GM12878 (cell line): ENCODE measurements around the gene MRTFA. TPM values are rescaled to one million over a fixed set of nuclear protein-coding genes. Genes with fewer than 3 reads are reported as not detected.

Experiments
- ATAC-seq: fragments of 200-7000 bp; cut with Tn5 transposase; 3 replicates; pipeline ENCODE4 v1.9.1; 2020; ENCODE audit warnings: mild to moderate bottlenecking, moderate library complexity
- BruUV-seq: library from RNA; stranded (reverse); fragments of 400-500 nt; replicated peaks from 2 replicates; lab custom pipeline; 2021; lab: Mats Ljungman, UMichigan
- CTCF ChIA-PET: fragments of 300-600 bp; sonication (Branson Sonifier 250); formaldehyde crosslinking; extraction: SDS; loops from one replicate; lab custom pipeline; 2021; ENCODE audit warnings: inconsistent platforms; lab: Yijun Ruan, JAX
- POLR2A ChIA-PET: fragments of 350-600 bp; formaldehyde crosslinking; extraction: SDS; loops from one replicate; lab custom pipeline; 2021; ENCODE audit warnings: inconsistent platforms; lab: Charles Lee
- RAD21 ChIA-PET: fragments of 300-600 bp; sonication (Branson Sonifier 250); formaldehyde crosslinking; loops from one replicate; lab custom pipeline; 2023; ENCODE audit warnings: antibody characterized with exemption; ENCODE audit not compliant: unreplicated experiment; lab: Charles Lee
- SMC1A ChIA-PET: fragments of 300-600 bp; sonication (Branson Sonifier 250); formaldehyde crosslinking; loops from one replicate; lab custom pipeline; 2023; ENCODE audit not compliant: unreplicated experiment, uncharacterized antibody; lab: Charles Lee
- DNase-seq: peaks from one replicate; pipeline ENCODE4 v3.0.0-alpha.2; 2011; ENCODE audit warnings: low read depth, low spot score
- FAIRE-seq: peaks from 3 replicates; lab custom pipeline; 2011; peaks lifted over from hg19 to GRCh38; lab: Jason Lieb, UNC
- H2AFZ ChIP-seq: 2 replicates; pipeline ENCODE4 v1.6.0; 2011; ENCODE audit warnings: low read depth, low read length, control low read depth; ENCODE audit not compliant: control insufficient read depth
- H3K27ac ChIP-seq: 2 replicates; pipeline ENCODE4 v1.5.1; 2011; ENCODE audit warnings: control low read depth; ENCODE audit not compliant: control insufficient read depth, insufficient read depth
- H3K27me3 ChIP-seq, 2 experiments: replicated peaks in 1 of 2; 2 replicates each; pipeline versions ENCODE4 v1.6.0 to v1.6.1; 2011; ENCODE audit warnings: low read length in 1 of 2; ENCODE audit not compliant: control insufficient read depth in 2 of 2, insufficient read depth in 2 of 2
- H3K36me3 ChIP-seq, 2 experiments: 2 replicates each; pipeline ENCODE4 v1.5.1; 2011; ENCODE audit warnings: low read length in 1 of 2; ENCODE audit not compliant: control insufficient read depth in 2 of 2, insufficient read depth in 2 of 2
- H3K4me1 ChIP-seq: 2 replicates; pipeline ENCODE4 v1.6.1; 2011; ENCODE audit warnings: mild to moderate bottlenecking, low read length, moderate library complexity, mixed read lengths; ENCODE audit not compliant: control insufficient read depth, insufficient read depth
- H3K4me2 ChIP-seq: 2 replicates; pipeline ENCODE4 v1.6.0; 2011; ENCODE audit warnings: control low read depth; ENCODE audit not compliant: control insufficient read depth, insufficient read depth
- H3K4me3 ChIP-seq: fragments of 200-600 bp; sonication (generic); 2 replicates; pipeline ENCODE4 v1.5.1; 2016
- H3K79me2 ChIP-seq: 2 replicates; pipeline ENCODE4 v1.6.0; 2011; ENCODE audit warnings: low read length; ENCODE audit not compliant: control insufficient read depth, insufficient read depth
- H3K9ac ChIP-seq: 2 replicates; pipeline ENCODE4 v1.8.0; 2011; ENCODE audit warnings: low read length, control low read depth, mixed read lengths; ENCODE audit not compliant: control insufficient read depth, insufficient read depth
- H3K9me3 ChIP-seq: replicated peaks from 3 replicates; pipeline ENCODE4 v1.5.1; 2011; ENCODE audit warnings: mild to moderate bottlenecking, low read length; ENCODE audit not compliant: control insufficient read depth, insufficient read depth
- H4K20me1 ChIP-seq: 2 replicates; pipeline ENCODE4 v1.6.0; 2011; ENCODE audit not compliant: control insufficient read depth, insufficient read depth
- E2F8 ChIP-seq: fragments of 450-650 bp; IDR thresholded peaks from 2 replicates; pipeline ENCODE4 v1.6.1; 2018; ENCODE audit warnings: mild to moderate bottlenecking, low read depth, moderate library complexity; ENCODE audit not compliant: partially characterized antibody
- EED ChIP-seq: sonication (generic); IDR thresholded peaks from 2 replicates; pipeline ENCODE4 v1.6.1; 2016; ENCODE audit warnings: antibody characterized with exemption, low read depth
- HDAC2 ChIP-seq: fragments of 200-600 bp; sonication (generic); IDR thresholded peaks from 2 replicates; pipeline ENCODE4 v1.6.1; 2017
- MLLT1 ChIP-seq: fragments of 450-650 bp; IDR thresholded peaks from 2 replicates; pipeline ENCODE4 v1.6.1; 2016; ENCODE audit warnings: mild to moderate bottlenecking
- POLR2AphosphoS2 ChIP-seq: IDR thresholded peaks from 2 replicates; pipeline ENCODE4 v1.6.1; 2011; ENCODE audit warnings: low read depth, mild to moderate bottlenecking, low read length, improper control_type of control experiment, moderate library complexity
- SREBF1 ChIP-seq: IDR thresholded peaks from 2 replicates; pipeline ENCODE4 v1.6.1; 2012; ENCODE audit warnings: mild to moderate bottlenecking, low read length
- ZNF217 ChIP-seq: fragments of 450-650 bp; IDR thresholded peaks from 2 replicates; pipeline ENCODE4 v1.6.1; 2017; ENCODE audit warnings: antibody characterized with exemption, mild to moderate bottlenecking
- WGBS: methylation state at CpG from one replicate; pipeline ENCODE4 v1.1.6; 2016; ENCODE audit warnings: low lambda C conversion rate; ENCODE audit not compliant: insufficient replicate concordance, insufficient coverage; ENCODE audit errors: missing lambda C conversion rate; 5-methylcytosine and 5-hydroxymethylcytosine counted together
- in situ Hi-C: fragments of 300-500 bp; cut with MboI; formaldehyde crosslinking; loops from 9 replicates; pipeline ENCODE4 v1.14.3; 2018; ENCODE audit warnings: mixed read lengths
- intact Hi-C: fragments of 100-400 bp; cut with micrococcal nuclease; formaldehyde crosslinking; loops from one replicate; pipeline ENCODE4 v1.14.2; 2022; ENCODE audit not compliant: unreplicated experiment
- polyA plus RNA-seq, 11 experiments: library from polyadenylated mRNA; depleted of rRNA in 4 of 11; unstranded in 6 of 11; stranded (reverse) in 5 of 11; fragments of >200 nt; fragmentation: Nextera tagmentation in 4 of 11; fragmentation: Illumina TruSeq in 1 of 11; extraction: Ambion mirVana in 4 of 11; extraction: Trizol in 1 of 11; gene quantifications; 1 replicate in 1 of 11; 2 replicates in 10 of 11; pipeline versions ENCODE4 v1.2.1 to v1.2.3, GENCODE V29; 2011 to 2016; ENCODE audit warnings: inconsistent platforms in 2 of 11, missing spikeins in 2 of 11, low read depth in 1 of 11
- total RNA-seq, 4 experiments: library from RNA; depleted of rRNA in 3 of 4; stranded (reverse); fragments of >200 nt in 3 of 4; fragmentation: Illumina TruSeq in 1 of 4; extraction: Trizol in 1 of 4; gene quantifications; 2 replicates each; pipeline versions ENCODE4 v1.2.1 to v1.2.3, GENCODE V29; 2013 to 2021

The MRTFA gene
- total and polyA plus RNA-seq, 10 of the 15 experiments (the other 5 are each of a cell fraction or from before 2014, with no cell fraction given): 2.0 to 63.9 (median 17.9) TPM

GRCh38 chr22:40578171-40578570 lies 58.3 kb downstream of the MRTFA start (continued):
- TF ChIP-seq E2F8 (no peak), SREBF1 (no peak), POLR2AphosphoS2 (no peak), MLLT1 (no peak)
- TF ChIP-seq, all 136 proteins: peak for 0

- WGBS: 63% methylated on average over 2 of the region's 2 CpGs
- Histone ChIP-seq H4K20me1 (no peaks in the 10 kb centered on the region), H3K79me2 (peaks cover 2% of the 10 kb centered on the region), H3K4me2 (no peak overlapping the region), H3K9ac (no peak overlapping the region), H2AFZ (no peak overlapping the region), H3K27me3 (no peaks in the 10 kb centered on the region), H3K36me3 (peaks cover 0 to 2% of the 10 kb centered on the region in 2 experiments; a peak in 1 of 4 replicates), H3K9me3 (peaks cover 4% of the 10 kb centered on the region; the same call in 2 of the 3 replicates), H3K4me3 (no peak overlapping the region), H3K27ac (no peak overlapping the region), H3K4me1 (no peaks in the 10 kb centered on the region)
- intact Hi-C loops (no loop called here), in situ Hi-C loops (no loop called here)
- ChIA-PET RAD21 (no interaction called here), SMC1A (interaction anchor here (0.7 to 1.0 kb wide), 2 partner anchors 15 to 29 kb away, joined by 4 read pairs; no protein-coding TSS in a partner anchor), CTCF (no interaction called here), POLR2A (no interaction called here)
- BruUV-seq: no TSS peak
- TF ChIP-seq HDAC2 (no peak), EED (no peak), ZNF217 (no peak)
- DNase-seq (no peak), FAIRE-seq (no peak), ATAC-seq (no peak)
Observed at GRCh38 chr22:40572976-40573375, 63.5 kb downstream of the MRTFA start.
